H9 (cell line): ENCODE results near the gene NPAT. TPM values are rescaled to one million over a fixed set of nuclear protein-coding genes. Genes with fewer than 3 reads are reported as not detected.

Experiments used
- DNase-seq: peaks from one replicate; pipeline ENCODE4 v3.0.0-alpha.2; 2017
- H2AFZ ChIP-seq: one replicate; pipeline ENCODE4 v1.6.1; 2013; ENCODE audit warnings: mild to moderate bottlenecking, low read length, control low read depth, moderate library complexity
- H2AK5ac ChIP-seq: 2 replicates; pipeline ENCODE4 v1.6.1; 2013; ENCODE audit warnings: low read length, control low read depth, mixed read lengths; ENCODE audit not compliant: insufficient read length
- H2BK120ac ChIP-seq: one replicate; pipeline ENCODE4 v1.6.1; 2013; ENCODE audit warnings: low read depth, mild to moderate bottlenecking, low read length, control low read depth, inconsistent platforms; ENCODE audit not compliant: poor library complexity, severe bottlenecking
- H2BK12ac ChIP-seq: 2 replicates; pipeline ENCODE4 v1.6.1; 2013; ENCODE audit warnings: low read length, control low read depth, mixed read lengths, low read depth; ENCODE audit not compliant: insufficient read length
- H2BK15ac ChIP-seq: 2 replicates; pipeline ENCODE4 v1.6.1; 2013; ENCODE audit warnings: low read depth, low read length, control low read depth
- H2BK20ac ChIP-seq: one replicate; pipeline ENCODE4 v1.6.1; 2013; ENCODE audit warnings: low read depth, mild to moderate bottlenecking, low read length, control low read depth, inconsistent platforms; ENCODE audit not compliant: poor library complexity, severe bottlenecking
- H2BK5ac ChIP-seq: 2 replicates; pipeline ENCODE4 v1.6.1; 2013; ENCODE audit warnings: low read length, control low read depth, mixed read lengths; ENCODE audit not compliant: insufficient read length
- H3K14ac ChIP-seq: 2 replicates; pipeline ENCODE4 v1.6.1; 2013; ENCODE audit warnings: low read length, control low read depth; ENCODE audit not compliant: insufficient read depth
- H3K18ac ChIP-seq: 2 replicates; pipeline ENCODE4 v1.6.1; 2013; ENCODE audit warnings: low read depth, mild to moderate bottlenecking, mixed read lengths, low read length, control low read depth; ENCODE audit not compliant: insufficient read length
- H3K23ac ChIP-seq: 2 replicates; pipeline ENCODE4 v1.6.1; 2013; ENCODE audit warnings: low read length, control low read depth, mixed read lengths, low read depth; ENCODE audit not compliant: insufficient read length
- H3K23me2 ChIP-seq: 2 replicates; pipeline ENCODE4 v1.6.1; 2013; ENCODE audit warnings: low read depth, mild to moderate bottlenecking, mixed read lengths, low read length, control low read depth; ENCODE audit not compliant: insufficient read length, poor library complexity, severe bottlenecking
- H3K27ac ChIP-seq: 2 replicates; pipeline ENCODE4 v1.5.1; 2013; ENCODE audit warnings: low read length, control low read depth, mixed read lengths, low read depth; ENCODE audit not compliant: insufficient read length
- H3K27me3 ChIP-seq: 2 replicates; pipeline ENCODE4 v1.6.1; 2013; ENCODE audit warnings: low read length, control low read depth, inconsistent platforms; ENCODE audit not compliant: insufficient read depth
- H3K4ac ChIP-seq: 2 replicates; pipeline ENCODE4 v1.6.1; 2013; ENCODE audit warnings: low read depth, mild to moderate bottlenecking, control low read depth, inconsistent platforms, low read length, moderate library complexity
- H3K4me1 ChIP-seq: 2 replicates; pipeline ENCODE4 v1.6.1; 2013; ENCODE audit warnings: low read length, control low read depth, inconsistent platforms; ENCODE audit not compliant: insufficient read depth
- H3K4me2 ChIP-seq: 2 replicates; pipeline ENCODE4 v1.6.1; 2013; ENCODE audit warnings: low read length, control low read depth, mixed read lengths; ENCODE audit not compliant: insufficient read length, insufficient read depth
- H3K56ac ChIP-seq: 2 replicates; pipeline ENCODE4 v1.6.1; 2013; ENCODE audit warnings: low read depth, mild to moderate bottlenecking, mixed read lengths, low read length, control low read depth; ENCODE audit not compliant: insufficient read length
- H3K79me1 ChIP-seq: 2 replicates; pipeline ENCODE4 v1.6.1; 2013; ENCODE audit warnings: low read depth, mild to moderate bottlenecking, moderate library complexity, low read length, control low read depth, inconsistent platforms; ENCODE audit not compliant: insufficient read depth, poor library complexity, severe bottlenecking
- H3K79me2 ChIP-seq: 2 replicates; pipeline ENCODE4 v1.6.1; 2013; ENCODE audit warnings: low read length, control low read depth, inconsistent platforms; ENCODE audit not compliant: insufficient read depth
- H3K9ac ChIP-seq: 2 replicates; pipeline ENCODE4 v1.6.1; 2013; ENCODE audit warnings: low read length, control low read depth, mixed read lengths; ENCODE audit not compliant: insufficient read length; ENCODE audit errors: extremely low read depth
- H3K9me3 ChIP-seq: one replicate; pipeline ENCODE4 v1.6.1; 2013; ENCODE audit warnings: low read depth, low read length, inconsistent platforms; ENCODE audit not compliant: control insufficient read depth
- H3T11ph ChIP-seq: one replicate; pipeline ENCODE4 v1.6.1; 2013; ENCODE audit warnings: mild to moderate bottlenecking, low read length, control low read depth, inconsistent platforms
- H4K20me1 ChIP-seq: one replicate; pipeline ENCODE4 v1.6.1; 2013; ENCODE audit not compliant: control insufficient read depth, insufficient read length, insufficient read depth
- H4K5ac ChIP-seq: 2 replicates; pipeline ENCODE4 v1.6.1; 2013; ENCODE audit warnings: low read depth, mild to moderate bottlenecking, mixed read lengths, low read length, control low read depth; ENCODE audit not compliant: insufficient read length
- H4K8ac ChIP-seq: replicated peaks from 2 replicates; pipeline ENCODE4 v1.6.1; 2013; ENCODE audit warnings: low read length, control low read depth, mixed read lengths, low read depth; ENCODE audit not compliant: insufficient read length
- H4K91ac ChIP-seq: 2 replicates; pipeline ENCODE4 v1.6.1; 2013; ENCODE audit warnings: low read depth, mild to moderate bottlenecking, moderate library complexity, mixed read lengths, low read length, control low read depth; ENCODE audit not compliant: insufficient read length
- H3K27ac Mint-ChIP-seq, 3 experiments: 2 replicates in 2 of 3; 3 replicates in 1 of 3; pipeline ENCODE4 v1.8.0; 2020 to 2021; ENCODE audit warnings: mixed read lengths in 3 of 3, mild to moderate bottlenecking in 1 of 3, moderate library complexity in 1 of 3
- H3K27me3 Mint-ChIP-seq: 2 replicates; pipeline ENCODE4 v1.8.0; 2021; ENCODE audit warnings: low read depth, mild to moderate bottlenecking, moderate library complexity, mixed read lengths
- H3K36me3 Mint-ChIP-seq, 3 experiments: 2 replicates in 2 of 3; 3 replicates in 1 of 3; pipeline ENCODE4 v1.8.0; 2020 to 2021; ENCODE audit warnings: low read depth in 3 of 3, mixed read lengths in 3 of 3; ENCODE audit not compliant: insufficient read depth in 1 of 3
- H3K4me1 Mint-ChIP-seq, 2 experiments: 2 replicates each; pipeline ENCODE4 v1.8.0; 2020; ENCODE audit warnings: mixed read lengths in 2 of 2
- H3K4me3 Mint-ChIP-seq, 2 experiments: 2 replicates in 1 of 2; 3 replicates in 1 of 2; pipeline ENCODE4 v1.8.0; 2020 to 2021; ENCODE audit warnings: mild to moderate bottlenecking in 2 of 2, mixed read lengths in 2 of 2, moderate library complexity in 1 of 2
- H3K9me3 Mint-ChIP-seq, 2 experiments: 2 replicates in 1 of 2; 3 replicates in 1 of 2; pipeline ENCODE4 v1.8.0; 2020; ENCODE audit warnings: mild to moderate bottlenecking in 2 of 2, mixed read lengths in 2 of 2, moderate library complexity in 1 of 2
- WGBS: extraction: QIAGEN DNeasy Blood & Tissue Kit; methylation state at CpG from one replicate; pipeline ENCODE4 v1.1.7; 2013; ENCODE audit warnings: missing lambda C conversion rate, low lambda C conversion rate, mixed read lengths; ENCODE audit not compliant: insufficient read length; ENCODE audit errors: extremely low coverage; 5-methylcytosine and 5-hydroxymethylcytosine counted together
- total RNA-seq: library from RNA; stranded (reverse); gene quantifications from 2 replicates; pipeline ENCODE4 v1.2.1, GENCODE V29; 2021
- TF ChIP-seq, protein P1 (sequence below): fragments of 200-600 bp; sonication (generic); conservative IDR thresholded peaks from 3 replicates; pipeline ENCODE4 v1.8.0; 2021; ENCODE audit warnings: antibody characterized with exemption, mild to moderate bottlenecking

NPAT gene
- total RNA-seq, 1 experiment from 2014 or later, result 22.9 TPM

DNA sequence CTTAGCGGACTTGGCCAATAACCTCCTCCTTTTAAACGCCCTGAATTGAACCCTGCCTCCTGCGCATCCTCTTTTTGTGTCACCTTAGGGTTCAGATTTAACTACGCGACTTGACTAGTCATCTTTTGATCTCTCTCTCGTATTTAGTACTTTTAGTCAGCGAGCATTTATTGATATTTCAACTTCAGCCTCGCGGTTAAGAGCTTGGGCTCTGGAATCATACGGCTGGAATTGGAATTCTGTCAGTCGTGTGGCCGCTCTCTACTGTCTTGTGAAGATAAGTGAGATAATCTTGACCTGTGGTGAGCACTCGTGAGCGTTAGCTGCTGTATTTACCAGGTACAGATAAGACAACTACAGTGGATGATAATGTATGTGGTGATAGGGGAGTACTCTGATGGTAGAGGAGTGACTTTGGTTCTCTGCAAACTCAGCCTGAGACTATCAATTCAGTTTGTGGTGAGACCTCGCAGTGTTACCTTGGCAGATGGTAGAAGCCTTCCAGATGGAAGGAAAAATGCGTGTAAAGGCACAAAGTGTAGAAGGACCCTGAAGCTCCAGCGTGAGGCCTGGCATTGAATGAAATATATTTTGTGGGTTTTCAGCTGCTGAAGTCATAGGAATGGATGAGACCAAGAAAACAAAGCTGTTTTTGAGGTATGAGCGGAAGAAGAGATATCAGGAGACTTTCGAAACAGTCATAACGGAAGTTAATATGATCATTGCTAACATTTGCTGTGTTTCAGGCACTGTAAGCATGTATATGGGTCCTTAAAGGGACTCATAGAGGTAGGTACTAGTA is 1.1 kb upstream of the NPAT start:
- peak overlapping the region; percentile 99 for H3K4me2 ChIP-seq
- no peak overlapping the region for H3K4me3 Mint-ChIP-seq
- no peak overlapping the region for H2AK5ac ChIP-seq
- H4K5ac ChIP-seq, result no peak overlapping the region
- no peaks in the 10 kb centered on the region for H3K27me3 Mint-ChIP-seq
- H4K8ac ChIP-seq, result no peak overlapping the region
- no peak overlapping the region for H2AFZ ChIP-seq
- no peak overlapping the region for H3K14ac ChIP-seq
- H2BK15ac ChIP-seq, result no peak overlapping the region
- TF ChIP-seq, protein P1, sequence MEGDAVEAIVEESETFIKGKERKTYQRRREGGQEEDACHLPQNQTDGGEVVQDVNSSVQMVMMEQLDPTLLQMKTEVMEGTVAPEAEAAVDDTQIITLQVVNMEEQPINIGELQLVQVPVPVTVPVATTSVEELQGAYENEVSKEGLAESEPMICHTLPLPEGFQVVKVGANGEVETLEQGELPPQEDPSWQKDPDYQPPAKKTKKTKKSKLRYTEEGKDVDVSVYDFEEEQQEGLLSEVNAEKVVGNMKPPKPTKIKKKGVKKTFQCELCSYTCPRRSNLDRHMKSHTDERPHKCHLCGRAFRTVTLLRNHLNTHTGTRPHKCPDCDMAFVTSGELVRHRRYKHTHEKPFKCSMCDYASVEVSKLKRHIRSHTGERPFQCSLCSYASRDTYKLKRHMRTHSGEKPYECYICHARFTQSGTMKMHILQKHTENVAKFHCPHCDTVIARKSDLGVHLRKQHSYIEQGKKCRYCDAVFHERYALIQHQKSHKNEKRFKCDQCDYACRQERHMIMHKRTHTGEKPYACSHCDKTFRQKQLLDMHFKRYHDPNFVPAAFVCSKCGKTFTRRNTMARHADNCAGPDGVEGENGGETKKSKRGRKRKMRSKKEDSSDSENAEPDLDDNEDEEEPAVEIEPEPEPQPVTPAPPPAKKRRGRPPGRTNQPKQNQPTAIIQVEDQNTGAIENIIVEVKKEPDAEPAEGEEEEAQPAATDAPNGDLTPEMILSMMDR, result no peak
- H2BK20ac ChIP-seq, result no peak overlapping the region
- WGBS, result no CpG with 5 or more reads among the region's 20 CpGs
- H3K27ac Mint-ChIP-seq, result no peak overlapping the region
- peaks cover 35% of the 10 kb centered on the region; the same call in 1 of the 2 replicates for H3K79me2 ChIP-seq
- no peak overlapping the region for H3T11ph ChIP-seq
- no peaks in the 10 kb centered on the region for H3K27me3 ChIP-seq
- no peak for DNase-seq
- peaks cover 1 to 29% (median 8%) of the 10 kb centered on the region in 3 experiments for H3K36me3 Mint-ChIP-seq
- peaks cover 26% of the 10 kb centered on the region in 2 experiments for H3K4me1 Mint-ChIP-seq
- H2BK5ac ChIP-seq, result no peak overlapping the region
- peak overlapping the region; percentile 75 for H3K9ac ChIP-seq
- no peak overlapping the region for H4K91ac ChIP-seq
- H3K23ac ChIP-seq, result no peak overlapping the region
- H3K79me1 ChIP-seq, result no peaks in the 10 kb centered on the region
- H2BK120ac ChIP-seq, result no peak overlapping the region
- peak overlapping the region; percentile 52 for H3K27ac ChIP-seq
- no peaks in the 10 kb centered on the region; a peak in 1 of 5 replicates for H3K9me3 Mint-ChIP-seq
- no peaks in the 10 kb centered on the region for H3K4me1 ChIP-seq
- H3K56ac ChIP-seq, result no peak overlapping the region
- H2BK12ac ChIP-seq, result no peak overlapping the region
- no peak overlapping the region for H3K18ac ChIP-seq
- no peaks in the 10 kb centered on the region for H4K20me1 ChIP-seq
- no peaks in the 10 kb centered on the region for H3K9me3 ChIP-seq
- no peak overlapping the region for H3K4ac ChIP-seq
- H3K23me2 ChIP-seq, result peaks cover 14% of the 10 kb centered on the region
